Measurements from ENCODE around the gene ICAM3. TPM values are rescaled to one million over a fixed set of nuclear protein-coding genes. Genes with fewer than 3 reads are reported as not detected.

ICAM3 gene
- total RNA-seq, 1 experiment from 2014 or later, result 8.3 TPM

DNA sequence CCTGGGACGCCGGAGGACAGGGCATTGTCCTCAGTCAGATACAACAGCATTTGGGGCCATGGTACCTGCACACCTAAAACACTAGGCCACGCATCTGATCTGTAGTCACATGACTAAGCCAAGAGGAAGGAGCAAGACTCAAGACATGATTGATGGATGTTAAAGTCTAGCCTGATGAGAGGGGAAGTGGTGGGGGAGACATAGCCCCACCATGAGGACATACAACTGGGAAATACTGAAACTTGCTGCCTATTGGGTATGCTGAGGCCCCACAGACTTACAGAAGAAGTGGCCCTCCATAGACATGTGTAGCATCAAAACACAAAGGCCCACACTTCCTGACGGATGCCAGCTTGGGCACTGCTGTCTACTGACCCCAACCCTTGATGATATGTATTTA is 54.0 kb downstream of the ICAM3 start:
- H3K79me2 ChIP-seq (ENCODE audit: insufficient read depth, low read length), result peaks cover 2% of the 10 kb centered on the region; the same call in 1 of the 2 replicates
- H3K27me3 ChIP-seq (ENCODE audit: insufficient read depth, low read length), result no peaks in the 10 kb centered on the region
- no peaks in the 10 kb centered on the region for H3K9me2 ChIP-seq (ENCODE audit: insufficient read depth)
- H3K9me3 ChIP-seq (ENCODE audit: control insufficient read depth in 1 of 2, insufficient read depth in 1 of 2, low read depth in 1 of 2, low read length in 2 of 2), result no peaks in the 10 kb centered on the region
- H3K4me1 ChIP-seq (ENCODE audit: control insufficient read depth in 1 of 2, insufficient read depth in 2 of 2, low read length in 2 of 2), result peaks cover 13 to 51% of the 10 kb centered on the region in 2 experiments
- ChIA-PET POLR2A (no interaction called here), CTCF (interaction anchor here (1.9 kb wide), 1 partner anchor 26 kb away, joined by 7 read pairs; no protein-coding TSS in a partner anchor), RAD21 (ENCODE audit: low non-redundant PET in 1 of 2, low total read pairs in 2 of 2, uncharacterized antibody in 2 of 2, unreplicated experiment in 2 of 2) (no interaction called here)
- DNase-seq (ENCODE audit: low read depth, low spot score) (no peak), ATAC-seq (no peak)
- H3K9ac ChIP-seq (ENCODE audit: low read length), result no peak overlapping the region
- no peak overlapping the region for H2AFZ ChIP-seq (ENCODE audit: low read depth, low read length, poor library complexity, severe bottlenecking)
- no peak overlapping the region for H3K27ac ChIP-seq (ENCODE audit: low read depth, low read length)
- intact Hi-C loops (cut with micrococcal nuclease), result no loop called here
- H3K4me3 ChIP-seq (replicated peaks in 1 of 2; ENCODE audit: low read depth in 1 of 2, low read length in 2 of 2), result no peak overlapping the region
- H3K36me3 ChIP-seq (ENCODE audit: control insufficient read depth in 1 of 2, insufficient read depth in 2 of 2, low read length in 2 of 2), result no peaks in the 10 kb centered on the region; a peak in 2 of 4 replicates
- no peaks in the 10 kb centered on the region for H4K20me1 ChIP-seq (ENCODE audit: insufficient read depth)
- TF ChIP-seq, protein P1, sequence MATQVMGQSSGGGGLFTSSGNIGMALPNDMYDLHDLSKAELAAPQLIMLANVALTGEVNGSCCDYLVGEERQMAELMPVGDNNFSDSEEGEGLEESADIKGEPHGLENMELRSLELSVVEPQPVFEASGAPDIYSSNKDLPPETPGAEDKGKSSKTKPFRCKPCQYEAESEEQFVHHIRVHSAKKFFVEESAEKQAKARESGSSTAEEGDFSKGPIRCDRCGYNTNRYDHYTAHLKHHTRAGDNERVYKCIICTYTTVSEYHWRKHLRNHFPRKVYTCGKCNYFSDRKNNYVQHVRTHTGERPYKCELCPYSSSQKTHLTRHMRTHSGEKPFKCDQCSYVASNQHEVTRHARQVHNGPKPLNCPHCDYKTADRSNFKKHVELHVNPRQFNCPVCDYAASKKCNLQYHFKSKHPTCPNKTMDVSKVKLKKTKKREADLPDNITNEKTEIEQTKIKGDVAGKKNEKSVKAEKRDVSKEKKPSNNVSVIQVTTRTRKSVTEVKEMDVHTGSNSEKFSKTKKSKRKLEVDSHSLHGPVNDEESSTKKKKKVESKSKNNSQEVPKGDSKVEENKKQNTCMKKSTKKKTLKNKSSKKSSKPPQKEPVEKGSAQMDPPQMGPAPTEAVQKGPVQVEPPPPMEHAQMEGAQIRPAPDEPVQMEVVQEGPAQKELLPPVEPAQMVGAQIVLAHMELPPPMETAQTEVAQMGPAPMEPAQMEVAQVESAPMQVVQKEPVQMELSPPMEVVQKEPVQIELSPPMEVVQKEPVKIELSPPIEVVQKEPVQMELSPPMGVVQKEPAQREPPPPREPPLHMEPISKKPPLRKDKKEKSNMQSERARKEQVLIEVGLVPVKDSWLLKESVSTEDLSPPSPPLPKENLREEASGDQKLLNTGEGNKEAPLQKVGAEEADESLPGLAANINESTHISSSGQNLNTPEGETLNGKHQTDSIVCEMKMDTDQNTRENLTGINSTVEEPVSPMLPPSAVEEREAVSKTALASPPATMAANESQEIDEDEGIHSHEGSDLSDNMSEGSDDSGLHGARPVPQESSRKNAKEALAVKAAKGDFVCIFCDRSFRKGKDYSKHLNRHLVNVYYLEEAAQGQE (IDR thresholded peaks at IDR 0.05; ENCODE audit: low read depth), result no peak
- TF ChIP-seq POLR2A (IDR thresholded peaks at IDR 0.05; ENCODE audit: borderline replicate concordance, extremely low read depth, insufficient read depth, insufficient read length) (no peak), SIN3A (IDR thresholded peaks at IDR 0.05; ENCODE audit: low read depth) (no peak), EZH2 (IDR thresholded peaks at IDR 0.05) (no peak), RAD21 (IDR thresholded peaks at IDR 0.05; ENCODE audit: low read depth) (no peak), ELF1 (IDR thresholded peaks at IDR 0.05; ENCODE audit: borderline replicate concordance, low read depth) (no peak), SP1 (IDR thresholded peaks at IDR 0.05; ENCODE audit: low read depth) (no peak)
- TF ChIP-seq, protein P2, sequence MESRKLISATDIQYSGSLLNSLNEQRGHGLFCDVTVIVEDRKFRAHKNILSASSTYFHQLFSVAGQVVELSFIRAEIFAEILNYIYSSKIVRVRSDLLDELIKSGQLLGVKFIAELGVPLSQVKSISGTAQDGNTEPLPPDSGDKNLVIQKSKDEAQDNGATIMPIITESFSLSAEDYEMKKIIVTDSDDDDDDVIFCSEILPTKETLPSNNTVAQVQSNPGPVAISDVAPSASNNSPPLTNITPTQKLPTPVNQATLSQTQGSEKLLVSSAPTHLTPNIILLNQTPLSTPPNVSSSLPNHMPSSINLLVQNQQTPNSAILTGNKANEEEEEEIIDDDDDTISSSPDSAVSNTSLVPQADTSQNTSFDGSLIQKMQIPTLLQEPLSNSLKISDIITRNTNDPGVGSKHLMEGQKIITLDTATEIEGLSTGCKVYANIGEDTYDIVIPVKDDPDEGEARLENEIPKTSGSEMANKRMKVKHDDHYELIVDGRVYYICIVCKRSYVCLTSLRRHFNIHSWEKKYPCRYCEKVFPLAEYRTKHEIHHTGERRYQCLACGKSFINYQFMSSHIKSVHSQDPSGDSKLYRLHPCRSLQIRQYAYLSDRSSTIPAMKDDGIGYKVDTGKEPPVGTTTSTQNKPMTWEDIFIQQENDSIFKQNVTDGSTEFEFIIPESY (IDR thresholded peaks at IDR 0.05; ENCODE audit: extremely low read depth, insufficient replicate concordance, low read length), result no peak
- TF ChIP-seq, protein P3, sequence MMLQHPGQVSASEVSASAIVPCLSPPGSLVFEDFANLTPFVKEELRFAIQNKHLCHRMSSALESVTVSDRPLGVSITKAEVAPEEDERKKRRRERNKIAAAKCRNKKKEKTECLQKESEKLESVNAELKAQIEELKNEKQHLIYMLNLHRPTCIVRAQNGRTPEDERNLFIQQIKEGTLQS (IDR thresholded peaks at IDR 0.05), result no peak
- TF ChIP-seq, protein P4, sequence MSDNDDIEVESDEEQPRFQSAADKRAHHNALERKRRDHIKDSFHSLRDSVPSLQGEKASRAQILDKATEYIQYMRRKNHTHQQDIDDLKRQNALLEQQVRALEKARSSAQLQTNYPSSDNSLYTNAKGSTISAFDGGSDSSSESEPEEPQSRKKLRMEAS (IDR thresholded peaks at IDR 0.05), result no peak
- no peak overlapping the region for H3K4me2 ChIP-seq (ENCODE audit: low read length)
- BruUV-seq (replicated peaks), result no TSS peak
